Measurements from ENCODE around the gene SPATA7.
"Not testable (repeated sequence)": the region's sequence is repeated elsewhere in the genome, so short reads cannot be mapped to it uniquely, and the experiment has no call there.

Gene SPATA7, protein sequence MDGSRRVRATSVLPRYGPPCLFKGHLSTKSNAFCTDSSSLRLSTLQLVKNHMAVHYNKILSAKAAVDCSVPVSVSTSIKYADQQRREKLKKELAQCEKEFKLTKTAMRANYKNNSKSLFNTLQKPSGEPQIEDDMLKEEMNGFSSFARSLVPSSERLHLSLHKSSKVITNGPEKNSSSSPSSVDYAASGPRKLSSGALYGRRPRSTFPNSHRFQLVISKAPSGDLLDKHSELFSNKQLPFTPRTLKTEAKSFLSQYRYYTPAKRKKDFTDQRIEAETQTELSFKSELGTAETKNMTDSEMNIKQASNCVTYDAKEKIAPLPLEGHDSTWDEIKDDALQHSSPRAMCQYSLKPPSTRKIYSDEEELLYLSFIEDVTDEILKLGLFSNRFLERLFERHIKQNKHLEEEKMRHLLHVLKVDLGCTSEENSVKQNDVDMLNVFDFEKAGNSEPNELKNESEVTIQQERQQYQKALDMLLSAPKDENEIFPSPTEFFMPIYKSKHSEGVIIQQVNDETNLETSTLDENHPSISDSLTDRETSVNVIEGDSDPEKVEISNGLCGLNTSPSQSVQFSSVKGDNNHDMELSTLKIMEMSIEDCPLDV

DNA sequence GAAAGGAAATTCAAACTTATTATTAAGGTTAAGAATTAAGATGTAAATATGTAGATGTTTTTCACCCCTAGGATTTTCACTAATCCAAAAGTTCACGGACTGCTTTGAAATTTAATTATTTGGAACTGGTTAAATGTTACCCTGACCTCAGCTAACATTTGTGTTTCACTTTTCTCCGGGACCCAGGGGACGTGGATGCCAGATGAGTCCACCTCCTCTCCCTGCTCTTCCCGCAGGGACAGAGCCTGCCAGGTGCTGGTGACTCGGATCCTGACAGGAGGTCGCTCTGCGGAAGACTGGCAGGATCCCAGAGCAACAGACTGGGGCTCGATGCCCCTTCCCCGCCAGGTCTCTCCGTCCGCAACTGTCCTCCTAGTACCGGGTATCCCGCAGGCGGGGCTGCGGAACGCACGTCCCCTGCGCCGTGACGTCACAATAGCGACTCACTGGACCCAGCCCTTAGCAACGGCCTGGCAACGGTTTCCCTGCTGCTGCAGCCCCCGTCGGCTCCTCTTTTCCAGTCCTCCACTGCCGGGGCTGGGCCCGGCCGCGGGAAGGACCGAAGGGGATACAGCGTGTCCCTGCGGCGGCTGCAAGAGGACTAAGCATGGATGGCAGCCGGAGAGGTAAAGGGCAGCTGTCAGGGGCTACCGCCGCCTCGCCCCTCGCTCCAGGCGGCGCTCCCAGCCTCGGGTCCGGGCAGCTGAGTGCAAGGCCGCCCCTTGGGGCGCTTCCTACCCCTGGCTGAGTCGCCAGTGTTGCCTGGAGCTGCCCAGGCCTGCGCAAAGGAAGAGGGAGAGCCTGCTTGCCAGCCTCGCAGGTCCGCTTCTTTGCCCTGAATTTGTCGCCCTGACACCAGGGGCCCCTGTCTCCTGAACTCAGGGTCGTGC lies at the start of gene SPATA7:
TSS of gene SPATA7 (plus strand) at position 446 of the 890 bp plus-strand sequence. CDS start at position 608, 162 bp downstream.
- DNase-seq (ENCODE audit: low spot score) = peak; percentile 78

DNA sequence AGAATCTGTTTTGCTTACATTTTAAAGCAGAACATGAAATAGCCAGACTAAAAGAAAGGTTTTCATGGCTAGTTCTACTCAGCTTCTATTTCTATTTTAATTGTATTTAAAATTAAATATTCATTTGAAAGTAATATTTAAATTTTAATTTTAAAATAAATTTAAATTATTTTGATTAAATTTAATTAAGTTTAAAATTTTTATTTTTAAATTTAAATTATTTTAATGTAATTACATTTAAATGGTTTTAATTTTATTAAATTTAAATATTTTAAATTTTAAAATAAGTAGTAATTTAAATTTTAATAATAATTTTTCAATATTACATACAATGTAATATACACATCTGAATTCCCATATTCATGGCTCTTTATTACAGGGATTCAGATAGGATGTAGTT lies 45.1 kb upstream of the SPATA7 start:
- no peak for DNase-seq (ENCODE audit: low spot score)

DNA sequence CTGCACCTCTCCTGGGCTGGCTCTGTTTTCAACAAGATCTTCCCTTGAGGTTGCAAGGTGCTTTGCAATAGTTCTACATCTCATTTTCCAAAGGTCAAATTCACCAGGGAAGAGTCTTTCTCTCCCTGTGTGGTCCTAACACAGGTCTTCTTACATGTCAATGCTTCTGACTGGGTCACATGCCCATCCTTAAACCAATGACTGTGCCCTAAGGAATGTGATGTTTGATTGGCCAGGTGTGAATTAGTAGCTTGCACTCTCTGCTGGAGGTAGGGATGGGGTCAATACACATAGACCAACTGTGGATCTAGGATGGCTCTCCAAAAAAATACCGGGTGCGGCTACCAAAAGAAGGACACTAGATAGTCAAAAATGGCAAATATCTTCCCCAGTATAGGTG lies 42.5 kb upstream of the SPATA7 start:
- no peak for DNase-seq (ENCODE audit: low spot score)

GRCh38 chr14:88346048-88346639 lies 39.3 kb upstream of the SPATA7 start:
- DNase-seq (ENCODE audit: low spot score) = no peak

GRCh38 chr14:88348546-88348945 lies 36.9 kb upstream of the SPATA7 start:
- DNase-seq (ENCODE audit: low spot score) = no peak

GRCh38 chr14:88351966-88352691 lies 33.3 kb upstream of the SPATA7 start:
- no peak for DNase-seq (ENCODE audit: low spot score)

DNA sequence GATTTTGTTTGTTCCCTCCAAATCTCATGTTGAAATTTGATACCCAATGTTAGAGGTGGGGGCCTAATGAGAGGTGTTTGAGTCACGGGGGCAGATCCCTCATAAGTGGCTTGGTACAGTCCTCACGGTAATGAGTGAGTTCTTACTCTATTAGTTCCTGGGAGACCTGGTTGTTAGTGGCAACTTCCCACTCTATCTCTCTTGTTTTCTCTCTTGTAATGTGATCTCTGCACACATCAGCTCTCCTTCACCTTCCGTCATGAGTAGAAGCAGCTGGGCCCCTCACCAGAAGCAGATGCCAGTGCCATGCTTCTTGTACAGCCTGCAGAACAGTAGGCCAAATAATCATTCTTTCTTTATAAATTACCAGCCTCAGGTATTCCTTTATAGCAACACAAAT lies 32.8 kb upstream of the SPATA7 start:
- no peak for DNase-seq (ENCODE audit: low spot score)

DNA sequence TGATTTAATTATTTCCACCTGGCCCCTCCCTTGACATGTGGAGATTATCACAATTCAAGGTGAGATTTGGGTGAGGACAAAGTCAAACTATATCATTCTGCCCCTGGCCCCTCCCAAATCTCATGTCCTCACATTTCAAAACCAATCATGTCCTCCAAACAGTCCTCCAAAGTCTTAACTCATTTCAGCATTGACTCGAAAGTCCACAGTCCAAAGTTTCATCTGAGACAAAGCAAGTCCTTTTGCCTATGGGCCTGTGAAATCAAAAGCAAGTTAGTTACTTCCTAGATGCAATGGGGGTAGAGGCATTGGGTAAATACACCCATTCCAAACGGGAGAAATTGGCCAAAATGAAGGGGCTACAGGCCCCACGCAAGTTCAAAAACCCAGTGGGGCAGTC lies 31.1 kb upstream of the SPATA7 start:
- no peak for DNase-seq (ENCODE audit: low spot score)

DNA sequence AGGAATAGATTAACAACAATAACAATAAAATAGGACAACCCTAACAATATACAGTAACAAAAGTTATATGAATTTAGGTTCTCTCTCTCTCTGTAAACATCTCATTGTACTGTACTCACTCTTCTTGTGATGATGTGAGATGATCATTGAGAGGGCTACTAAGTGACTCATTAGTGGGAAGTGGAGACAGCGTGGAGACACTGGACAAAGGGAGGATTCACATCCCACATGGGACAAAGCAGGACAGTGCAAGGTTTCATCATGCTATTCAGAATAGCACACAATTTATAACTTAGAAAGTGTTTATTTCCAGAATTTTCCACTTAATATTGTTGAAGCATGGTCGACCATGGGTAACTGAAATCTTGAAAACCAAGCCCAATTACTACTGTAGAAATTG lies 26.0 kb upstream of the SPATA7 start:
- DNase-seq (ENCODE audit: low spot score) = no peak

GRCh38 chr14:88363644-88364043 lies 21.8 kb upstream of the SPATA7 start:
- DNase-seq (ENCODE audit: low spot score) = no peak

DNA sequence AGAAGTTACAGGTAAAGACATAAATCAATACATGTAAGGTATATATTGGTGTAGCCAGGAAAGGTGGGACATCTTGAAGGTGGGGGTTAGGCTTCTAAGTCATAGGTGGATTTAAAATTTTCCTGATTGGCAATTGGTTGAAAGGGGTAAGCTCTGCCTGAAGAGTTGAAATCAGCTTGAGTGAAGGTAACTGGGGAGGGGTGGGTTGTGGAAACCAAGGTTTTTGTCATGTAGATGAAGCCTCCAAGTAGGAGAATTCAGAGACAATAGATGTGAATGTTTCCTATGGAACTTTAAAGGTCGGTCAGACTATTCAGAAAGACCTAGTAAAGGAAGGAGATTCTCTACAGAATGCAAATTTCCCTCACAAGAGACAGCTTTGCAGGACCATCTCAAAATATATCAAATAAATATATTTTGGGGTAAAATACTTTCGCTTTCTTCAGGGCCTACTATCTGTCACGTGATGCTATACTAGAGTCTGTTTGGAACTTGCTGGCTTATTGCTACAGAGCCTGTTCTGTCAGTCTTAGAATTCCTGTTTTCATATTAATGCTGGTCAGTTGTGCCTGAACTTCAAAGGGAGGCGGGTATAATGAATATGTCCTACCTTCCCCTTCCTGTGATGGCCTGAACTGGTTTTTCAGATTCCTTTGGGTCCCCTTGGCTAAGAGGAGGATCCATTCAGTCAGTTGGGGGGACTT lies 20.6 kb upstream of the SPATA7 start:
- DNase-seq (ENCODE audit: low spot score) = no peak

DNA sequence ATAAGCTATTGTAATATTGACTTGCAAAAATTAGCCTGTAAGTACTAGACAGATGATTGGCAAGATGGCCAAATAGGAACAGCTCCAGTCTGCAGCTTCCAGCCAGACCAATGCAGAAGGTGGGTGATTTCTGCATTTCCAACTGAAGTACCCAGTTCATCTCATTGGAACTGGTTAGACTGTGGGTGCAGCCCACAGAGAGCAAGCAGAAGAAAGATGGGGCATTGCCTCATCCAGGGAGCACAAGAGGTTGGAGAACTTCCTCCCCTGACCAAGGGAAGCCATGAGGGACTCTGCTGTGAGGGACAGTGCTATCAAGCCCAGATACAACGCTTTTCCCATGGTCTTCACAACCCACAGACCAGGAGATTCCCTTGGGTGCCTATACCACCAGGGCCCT lies 16.0 kb upstream of the SPATA7 start:
- DNase-seq (ENCODE audit: low spot score) = no peak

GRCh38 chr14:88379706-88380343 lies 5.6 kb upstream of the SPATA7 start:
- DNase-seq (ENCODE audit: low spot score) = no peak

- no peak for DNase-seq (ENCODE audit: low spot score)
Observed at GRCh38 chr14:88380405-88380804, 5.1 kb upstream of the SPATA7 start.

DNA sequence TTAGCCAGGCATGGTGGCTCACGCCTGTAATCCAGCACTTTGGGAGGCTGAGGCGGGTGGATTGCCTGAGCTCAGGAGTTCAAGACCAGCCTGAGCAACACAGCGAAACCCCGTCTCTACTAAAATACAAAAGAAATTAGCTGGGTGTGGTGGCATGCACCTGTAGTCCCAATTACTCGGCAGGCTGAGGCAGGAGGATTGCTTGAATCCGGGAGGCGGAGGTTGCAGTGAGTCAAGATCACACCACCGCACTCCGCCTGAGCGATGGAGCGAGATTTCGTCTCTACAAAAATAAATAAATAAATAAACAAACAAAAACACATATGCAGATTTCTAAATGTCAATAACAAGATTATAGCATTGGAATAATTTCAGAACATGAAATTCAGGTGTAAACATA lies 3.8 kb upstream of the SPATA7 start:
- DNase-seq (ENCODE audit: low spot score) = not testable (repeated sequence)

DNA sequence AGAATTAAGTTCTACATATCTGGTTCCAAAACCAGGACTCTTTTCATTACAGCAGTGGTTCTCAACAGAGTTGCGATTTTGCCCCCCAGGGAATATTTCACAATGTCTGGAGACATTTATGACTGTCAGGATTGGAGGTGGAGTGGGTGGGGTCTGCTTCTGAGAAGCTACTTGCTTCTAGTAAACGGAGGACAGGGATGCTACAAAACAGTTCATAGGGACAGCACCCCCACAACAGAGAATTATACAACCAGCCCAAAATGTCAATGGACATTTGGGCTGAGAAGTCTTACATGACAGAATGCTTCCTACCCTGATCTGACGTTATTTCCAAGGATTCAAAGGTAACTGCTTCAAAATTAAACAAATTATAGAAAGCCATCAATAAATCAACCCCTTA lies 739 bp upstream of the SPATA7 start:
- DNase-seq (ENCODE audit: low spot score) = no peak

DNA sequence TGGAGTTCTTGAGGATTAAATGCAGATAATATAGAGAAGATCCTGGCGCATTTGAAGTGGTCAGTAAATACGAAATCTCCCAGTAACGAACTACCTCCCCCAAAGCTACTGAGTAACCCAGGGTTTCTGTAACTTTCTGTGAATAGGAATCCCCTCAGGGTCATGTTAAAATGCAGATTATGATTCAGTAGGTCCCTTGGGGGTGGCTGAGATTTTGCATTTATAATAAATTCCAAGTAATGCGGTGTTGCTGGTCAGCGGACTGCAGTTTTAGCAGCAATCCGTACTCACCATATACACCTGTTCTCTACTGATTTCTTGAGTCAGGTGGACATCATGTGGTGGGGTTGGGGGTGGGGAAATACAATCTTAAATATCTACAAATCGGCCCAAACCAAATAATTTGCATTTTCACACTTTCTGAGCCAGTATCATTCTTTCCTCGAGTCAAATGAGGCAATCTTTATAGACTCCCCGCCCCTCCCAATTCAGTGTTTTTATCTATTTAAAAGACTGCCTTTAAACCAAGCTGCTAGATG lies 868 bp downstream of the SPATA7 start:
- no peak for DNase-seq (ENCODE audit: low spot score)

DNA sequence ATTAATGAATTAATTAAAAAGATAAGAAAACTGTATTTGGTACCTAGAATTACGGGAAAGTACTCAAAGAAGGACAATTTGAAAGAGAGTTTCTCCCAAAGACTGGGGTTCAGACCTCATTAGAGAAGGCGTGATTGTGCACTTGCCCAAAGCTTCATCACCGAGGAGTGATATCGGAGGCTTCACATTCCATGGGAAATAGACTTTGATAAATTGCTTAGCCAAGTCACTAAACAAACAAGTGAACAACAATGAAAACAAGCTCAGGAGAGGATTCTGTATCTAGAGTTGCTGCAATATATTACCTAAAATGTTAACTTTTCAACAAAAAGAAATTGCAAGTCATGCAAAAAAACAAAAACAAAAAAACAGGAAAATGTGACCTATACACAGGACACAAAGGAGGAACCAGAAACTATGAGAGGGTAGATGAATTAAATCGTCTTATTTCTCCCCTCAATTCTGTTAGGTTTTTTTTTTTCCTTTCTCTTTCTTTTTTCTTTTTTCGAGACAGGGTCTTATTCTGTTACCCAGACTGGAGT lies 3.4 kb downstream of the SPATA7 start:
- no peak for DNase-seq (ENCODE audit: low spot score)

- DNase-seq (ENCODE audit: low spot score) = no peak
Observed at GRCh38 chr14:88392609-88393008, 7.2 kb downstream of the SPATA7 start.

DNA sequence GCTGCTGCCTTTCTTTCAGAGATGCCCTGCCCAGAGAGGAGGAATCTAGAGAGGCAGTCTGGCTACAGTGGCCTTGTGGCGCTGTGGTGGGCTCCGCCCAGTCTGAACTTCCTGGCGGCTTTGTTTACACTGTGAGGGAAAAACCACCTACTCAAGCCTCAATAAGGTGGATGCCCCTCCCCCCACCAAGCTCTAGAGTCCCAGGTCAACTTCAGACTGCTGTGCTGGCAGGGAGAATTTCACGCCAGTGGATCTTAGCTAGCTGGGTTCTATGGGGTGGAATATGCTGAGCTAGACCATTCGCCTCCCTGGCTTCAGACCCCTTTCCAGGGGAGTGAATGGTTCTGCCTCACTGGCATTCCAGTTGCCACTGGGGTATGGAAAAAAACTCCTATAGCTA lies 25.6 kb downstream of the SPATA7 start:
- no peak for DNase-seq (ENCODE audit: low spot score)

Data from CD4-positive, alpha-beta T cell treated with Interleukin-2 at 100 ng/mL for 4 hours (primary cell).